ENCODE results near the gene SORBS1.

SORBS1 gene

GRCh38 chr10:95306851-95307250 lies 254.3 kb downstream of the SORBS1 start:
- DNase-seq = no peak

GRCh38 chr10:95306318-95306650 lies 254.9 kb downstream of the SORBS1 start:
- no peak for DNase-seq

- DNase-seq = no peak
Observed at GRCh38 chr10:95305606-95306317, 255.4 kb downstream of the SORBS1 start.

- no peak for DNase-seq
Observed at GRCh38 chr10:95304976-95305375, 256.2 kb downstream of the SORBS1 start.

- no peak for DNase-seq
Observed at GRCh38 chr10:95304463-95304862, 256.7 kb downstream of the SORBS1 start.

GRCh38 chr10:95303950-95304349 lies 257.2 kb downstream of the SORBS1 start:
- DNase-seq = peak; percentile 22

- no peak for DNase-seq
Observed at GRCh38 chr10:95303535-95303934, 257.6 kb downstream of the SORBS1 start.

GRCh38 chr10:95300022-95300539 lies 261.1 kb downstream of the SORBS1 start:
- DNase-seq = no peak

- DNase-seq = peak; percentile 30
Observed at GRCh38 chr10:95297402-95297801, 263.8 kb downstream of the SORBS1 start.

- no peak for DNase-seq
Observed at GRCh38 chr10:95296764-95297163, 264.4 kb downstream of the SORBS1 start.

GRCh38 chr10:95295031-95295755 lies 266.0 kb downstream of the SORBS1 start:
- peak; percentile 94 for DNase-seq

GRCh38 chr10:95293631-95294030 lies 267.5 kb downstream of the SORBS1 start:
- no peak for DNase-seq

GRCh38 chr10:95291365-95292039 lies 269.7 kb downstream of the SORBS1 start:
- DNase-seq = no peak

GRCh38 chr10:95290461-95291364 lies 270.5 kb downstream of the SORBS1 start, which contains the start of gene PDLIM1:
Gene PDLIM1 (minus strand): TSS chr10:95291003. CDS start chr10:95290915, 88 bp downstream.
- peak; percentile 89 for DNase-seq

- DNase-seq = peak; percentile 45
Observed at GRCh38 chr10:95289921-95290421, 271.2 kb downstream of the SORBS1 start.

GRCh38 chr10:95289003-95289920 lies 271.9 kb downstream of the SORBS1 start:
- DNase-seq = peak; percentile 12

GRCh38 chr10:95288303-95288702 lies 272.9 kb downstream of the SORBS1 start:
- no peak for DNase-seq

- no peak for DNase-seq
Observed at GRCh38 chr10:95287281-95287680, 273.9 kb downstream of the SORBS1 start.

- DNase-seq = no peak
Observed at GRCh38 chr10:95286707-95287106, 274.5 kb downstream of the SORBS1 start.

GRCh38 chr10:95285556-95285955 lies 275.6 kb downstream of the SORBS1 start:
- DNase-seq = no peak

GRCh38 chr10:95284807-95285206 lies 276.4 kb downstream of the SORBS1 start:
- no peak for DNase-seq
